ENCODE data around the gene WBP2. TPM values are rescaled to one million over a fixed set of nuclear protein-coding genes. Genes with fewer than 3 reads are reported as not detected.

WBP2 gene
- total and polyA plus RNA-seq, 2 of the 13 experiments (the other 11 are each of a cell fraction or from before 2014, with no cell fraction given): 29.2 to 29.5 TPM

GRCh38 chr17:75827308-75828075 is 27.6 kb downstream of the WBP2 start (continued):
- no peak for TF ChIP-seq MEIS1 (CRISPR knock-in tag; IDR thresholded peaks at IDR 0.05; ENCODE audit: borderline replicate concordance)
- TF ChIP-seq ZNF503 (CRISPR knock-in tag; IDR thresholded peaks at IDR 0.05): no peak
- TF ChIP-seq GABPB1 (CRISPR knock-in tag; IDR thresholded peaks at IDR 0.05): no peak; the same call in 1 of the 2 replicates
- no peak for TF ChIP-seq SNAPC5 (CRISPR knock-in tag; IDR thresholded peaks at IDR 0.05; ENCODE audit: borderline replicate concordance)
- TF ChIP-seq ZNF501 (CRISPR knock-in tag; IDR thresholded peaks at IDR 0.05): peak; percentile 36; the same call in 1 of the 2 replicates
- TF ChIP-seq FOSL2 (CRISPR knock-in tag; IDR thresholded peaks at IDR 0.05): peak; percentile 19; the same call in 1 of the 2 replicates
- TF ChIP-seq HNRNPUL1 (IDR thresholded peaks at IDR 0.05; ENCODE audit: low read depth, low read length): no peak
- TF ChIP-seq ZNF687 (CRISPR knock-in tag; IDR thresholded peaks at IDR 0.05): peak; percentile 75
- no peak for TF ChIP-seq REXO4 (CRISPR knock-in tag; IDR thresholded peaks at IDR 0.05; ENCODE audit: borderline replicate concordance)
- TF ChIP-seq SNAI1 (CRISPR knock-in tag; IDR thresholded peaks at IDR 0.05; ENCODE audit: borderline replicate concordance): no peak
- no peak for TF ChIP-seq NFIB (CRISPR knock-in tag; IDR thresholded peaks at IDR 0.05; ENCODE audit: borderline replicate concordance)
- TF ChIP-seq ZNF562 (CRISPR knock-in tag; IDR thresholded peaks at IDR 0.05; ENCODE audit: borderline replicate concordance): no peak
- peak; percentile 40; the same call in 1 of the 2 replicates for TF ChIP-seq KDM2A (CRISPR knock-in tag; IDR thresholded peaks at IDR 0.05; ENCODE audit: borderline replicate concordance, low read depth)
- no peak for TF ChIP-seq ZNF790 (CRISPR knock-in tag; IDR thresholded peaks at IDR 0.05; ENCODE audit: borderline replicate concordance)
- TF ChIP-seq NFRKB (IDR thresholded peaks at IDR 0.05): no peak
- TF ChIP-seq HOXA9 (CRISPR knock-in tag; IDR thresholded peaks at IDR 0.05; ENCODE audit: borderline replicate concordance): no peak
- TF ChIP-seq XRCC5 (optimal IDR thresholded peaks at IDR 0.05; ENCODE audit: low read length): peak; percentile 72
- no peak for TF ChIP-seq CBX1 (IDR thresholded peaks at IDR 0.05; ENCODE audit: low read depth)
- TF ChIP-seq SMYD3 (CRISPR knock-in tag; IDR thresholded peaks at IDR 0.05): no peak
- TF ChIP-seq MAX (IDR thresholded peaks at IDR 0.05): no peak; the same call in 1 of the 2 replicates
- TF ChIP-seq SAP130 (CRISPR knock-in tag; IDR thresholded peaks at IDR 0.05; ENCODE audit: low read depth): no peak
- TF ChIP-seq TFDP2 (CRISPR knock-in tag; IDR thresholded peaks at IDR 0.05): no peak

Data from HepG2 (cell line).